ENCODE data around the gene HAUS8.
"Not testable (repeated sequence)": the region's sequence is repeated elsewhere in the genome, so short reads cannot be mapped to it uniquely, and the experiment has no call there.

HAUS8 gene

GRCh38 chr19:17037184-17037583, 38.1 kb downstream of the HAUS8 start:
- Histone ChIP-seq H3K27ac (ENCODE audit: low read length) (no peak overlapping the region), H3K4me1 (ENCODE audit: control insufficient read depth, insufficient read depth, low read length) (no peaks in the 10 kb centered on the region), H3K9me3 (ENCODE audit: control insufficient read depth, insufficient read depth, low read length) (no peaks in the 10 kb centered on the region), H3K27me3 (ENCODE audit: control insufficient read depth, insufficient read depth, low read length) (no peaks in the 10 kb centered on the region), H3K4me3 (ENCODE audit: low read length) (no peak overlapping the region), H3K36me3 (ENCODE audit: control insufficient read depth, insufficient read depth, low read length) (no peaks in the 10 kb centered on the region)
- no CpG with 5 or more reads among the region's 6 CpGs for WGBS (ENCODE audit: insufficient coverage, insufficient read length)
- no peak for DNase-seq (ENCODE audit: low read depth, low spot score)

- DNase-seq (ENCODE audit: low read depth, low spot score): no peak
- H3K4me3 ChIP-seq (ENCODE audit: low read length): no peak overlapping the region
- H3K27me3 ChIP-seq (ENCODE audit: control insufficient read depth, insufficient read depth, low read length): no peaks in the 10 kb centered on the region
- WGBS (ENCODE audit: insufficient coverage, insufficient read length): no CpG with 5 or more reads among the region's 4 CpGs
- H3K27ac ChIP-seq (ENCODE audit: low read length): no peak overlapping the region
- no peaks in the 10 kb centered on the region for H3K4me1 ChIP-seq (ENCODE audit: control insufficient read depth, insufficient read depth, low read length)
- no peaks in the 10 kb centered on the region for H3K9me3 ChIP-seq (ENCODE audit: control insufficient read depth, insufficient read depth, low read length)
- H3K36me3 ChIP-seq (ENCODE audit: control insufficient read depth, insufficient read depth, low read length): no peaks in the 10 kb centered on the region
Observed at GRCh38 chr19:17036640-17037039, 38.6 kb downstream of the HAUS8 start.

GRCh38 chr19:17035842-17036424, 39.3 kb downstream of the HAUS8 start:
- Histone ChIP-seq H3K36me3 (ENCODE audit: control insufficient read depth, insufficient read depth, low read length) (no peaks in the 10 kb centered on the region), H3K27ac (ENCODE audit: low read length) (no peak overlapping the region), H3K4me3 (ENCODE audit: low read length) (no peak overlapping the region), H3K4me1 (ENCODE audit: control insufficient read depth, insufficient read depth, low read length) (no peaks in the 10 kb centered on the region), H3K27me3 (ENCODE audit: control insufficient read depth, insufficient read depth, low read length) (no peaks in the 10 kb centered on the region), H3K9me3 (ENCODE audit: control insufficient read depth, insufficient read depth, low read length) (no peaks in the 10 kb centered on the region)
- DNase-seq (ENCODE audit: low read depth, low spot score): no peak
- no CpG with 5 or more reads among the region's 15 CpGs for WGBS (ENCODE audit: insufficient coverage, insufficient read length)

- no peak overlapping the region for H3K4me3 ChIP-seq (ENCODE audit: low read length)
- H3K27ac ChIP-seq (ENCODE audit: low read length): no peak overlapping the region
- no peaks in the 10 kb centered on the region for H3K9me3 ChIP-seq (ENCODE audit: control insufficient read depth, insufficient read depth, low read length)
- no CpG with 5 or more reads among the region's 6 CpGs for WGBS (ENCODE audit: insufficient coverage, insufficient read length)
- H3K4me1 ChIP-seq (ENCODE audit: control insufficient read depth, insufficient read depth, low read length): no peaks in the 10 kb centered on the region
- no peaks in the 10 kb centered on the region for H3K36me3 ChIP-seq (ENCODE audit: control insufficient read depth, insufficient read depth, low read length)
- H3K27me3 ChIP-seq (ENCODE audit: control insufficient read depth, insufficient read depth, low read length): no peaks in the 10 kb centered on the region
- no peak for DNase-seq (ENCODE audit: low read depth, low spot score)
Observed at GRCh38 chr19:17031741-17032140, 43.5 kb downstream of the HAUS8 start.

GRCh38 chr19:17027535-17027975, 47.7 kb downstream of the HAUS8 start:
- Histone ChIP-seq H3K4me1 (ENCODE audit: control insufficient read depth, insufficient read depth, low read length) (no peaks in the 10 kb centered on the region), H3K27me3 (ENCODE audit: control insufficient read depth, insufficient read depth, low read length) (no peaks in the 10 kb centered on the region), H3K4me3 (ENCODE audit: low read length) (peak overlapping the region; percentile 74; the same call in 1 of the 2 replicates), H3K9me3 (ENCODE audit: control insufficient read depth, insufficient read depth, low read length) (no peaks in the 10 kb centered on the region; the same call in 1 of the 2 replicates), H3K36me3 (ENCODE audit: control insufficient read depth, insufficient read depth, low read length) (no peaks in the 10 kb centered on the region), H3K27ac (ENCODE audit: low read length) (no peak overlapping the region)
- DNase-seq (ENCODE audit: low read depth, low spot score): no peak
- WGBS (ENCODE audit: insufficient coverage, insufficient read length): no CpG with 5 or more reads among the region's 7 CpGs

GRCh38 chr19:17026706-17027534, 48.3 kb downstream of the HAUS8 start, which contains the start of gene CPAMD8:
Gene CPAMD8 (minus strand): TSS chr19:17026810. CDS start chr19:17026642, 168 bp downstream.
- H3K27ac ChIP-seq (ENCODE audit: low read length): no peak within 1 kb of the TSS
- H3K36me3 ChIP-seq (ENCODE audit: control insufficient read depth, insufficient read depth, low read length): no peaks in the 10 kb centered on the region
- DNase-seq (ENCODE audit: low read depth, low spot score): no peak
- H3K27me3 ChIP-seq (ENCODE audit: control insufficient read depth, insufficient read depth, low read length): no peaks in the 10 kb centered on the region
- no CpG with 5 or more reads among the region's 67 CpGs for WGBS (ENCODE audit: insufficient coverage, insufficient read length)
- no peaks in the 10 kb centered on the region; the same call in 1 of the 2 replicates for H3K9me3 ChIP-seq (ENCODE audit: control insufficient read depth, insufficient read depth, low read length)
- H3K4me3 ChIP-seq (ENCODE audit: low read length): peak within 1 kb of the TSS; percentile 74; the same call in 1 of the 2 replicates
- no peaks in the 10 kb centered on the region for H3K4me1 ChIP-seq (ENCODE audit: control insufficient read depth, insufficient read depth, low read length)

GRCh38 chr19:17025991-17026658, 49.1 kb downstream of the HAUS8 start:
- DNase-seq (ENCODE audit: low read depth, low spot score): no peak
- Histone ChIP-seq H3K4me3 (ENCODE audit: low read length) (peak overlapping the region; percentile 74; the same call in 1 of the 2 replicates), H3K4me1 (ENCODE audit: control insufficient read depth, insufficient read depth, low read length) (no peaks in the 10 kb centered on the region), H3K36me3 (ENCODE audit: control insufficient read depth, insufficient read depth, low read length) (no peaks in the 10 kb centered on the region), H3K27ac (ENCODE audit: low read length) (no peak overlapping the region), H3K9me3 (ENCODE audit: control insufficient read depth, insufficient read depth, low read length) (no peaks in the 10 kb centered on the region; the same call in 1 of the 2 replicates), H3K27me3 (ENCODE audit: control insufficient read depth, insufficient read depth, low read length) (no peaks in the 10 kb centered on the region)
- WGBS (ENCODE audit: insufficient coverage, insufficient read length): no CpG with 5 or more reads among the region's 40 CpGs

- H3K4me1 ChIP-seq (ENCODE audit: control insufficient read depth, insufficient read depth, low read length): no peaks in the 10 kb centered on the region
- no CpG with 5 or more reads among the region's 6 CpGs for WGBS (ENCODE audit: insufficient coverage, insufficient read length)
- no peaks in the 10 kb centered on the region for H3K27me3 ChIP-seq (ENCODE audit: control insufficient read depth, insufficient read depth, low read length)
- no peak overlapping the region for H3K4me3 ChIP-seq (ENCODE audit: low read length)
- H3K9me3 ChIP-seq (ENCODE audit: control insufficient read depth, insufficient read depth, low read length): no peaks in the 10 kb centered on the region; the same call in 1 of the 2 replicates
- no peaks in the 10 kb centered on the region for H3K36me3 ChIP-seq (ENCODE audit: control insufficient read depth, insufficient read depth, low read length)
- no peak overlapping the region for H3K27ac ChIP-seq (ENCODE audit: low read length)
- DNase-seq (ENCODE audit: low read depth, low spot score): no peak
Observed at GRCh38 chr19:17025361-17025760, 49.9 kb downstream of the HAUS8 start.

- not testable (repeated sequence) for H3K4me3 ChIP-seq (ENCODE audit: low read length); H3K9me3 ChIP-seq (ENCODE audit: control insufficient read depth, insufficient read depth, low read length); H3K4me1 ChIP-seq (ENCODE audit: control insufficient read depth, insufficient read depth, low read length); H3K27me3 ChIP-seq (ENCODE audit: control insufficient read depth, insufficient read depth, low read length); H3K36me3 ChIP-seq (ENCODE audit: control insufficient read depth, insufficient read depth, low read length); H3K27ac ChIP-seq (ENCODE audit: low read length); DNase-seq (ENCODE audit: low read depth, low spot score)
- no CpG with 5 or more reads among the region's 8 CpGs for WGBS (ENCODE audit: insufficient coverage, insufficient read length)
Observed at GRCh38 chr19:17024941-17025340, 50.3 kb downstream of the HAUS8 start.

- Histone ChIP-seq H3K36me3 (ENCODE audit: control insufficient read depth, insufficient read depth, low read length) (no peaks in the 10 kb centered on the region), H3K27ac (ENCODE audit: low read length) (no peak overlapping the region), H3K9me3 (ENCODE audit: control insufficient read depth, insufficient read depth, low read length) (no peaks in the 10 kb centered on the region; the same call in 1 of the 2 replicates), H3K27me3 (ENCODE audit: control insufficient read depth, insufficient read depth, low read length) (no peaks in the 10 kb centered on the region), H3K4me1 (ENCODE audit: control insufficient read depth, insufficient read depth, low read length) (no peaks in the 10 kb centered on the region), H3K4me3 (ENCODE audit: low read length) (no peak overlapping the region)
- WGBS (ENCODE audit: insufficient coverage, insufficient read length): no CpG with 5 or more reads among the region's 3 CpGs
- no peak for DNase-seq (ENCODE audit: low read depth, low spot score)
Observed at GRCh38 chr19:17023805-17024204, 51.4 kb downstream of the HAUS8 start.

Measured in iPS DF 6.9 (cell line).